Suprapubic skin (tissue), 4 donors: Measurements from ENCODE around the gene FZD4. TPM values are rescaled to one million over a fixed set of nuclear protein-coding genes. Genes with fewer than 3 reads are reported as not detected.

Source experiments
- DNase-seq, 2 donors: peaks; one replicate each; pipeline ENCODE4 v3.0.0-alpha.2; 2019; ENCODE audit warnings: low spot score in 2 of 2
- H3K27ac ChIP-seq: fragments of 200-600 bp; sonication (generic); one replicate; pipeline ENCODE4 v1.5.1; 2019
- H3K27me3 ChIP-seq: fragments of 200-600 bp; sonication (generic); one replicate; pipeline ENCODE4 v1.5.1; 2019
- H3K36me3 ChIP-seq: fragments of 200-600 bp; sonication (generic); one replicate; pipeline ENCODE4 v1.5.1; 2019
- H3K4me1 ChIP-seq: fragments of 200-600 bp; sonication (generic); one replicate; pipeline ENCODE4 v1.5.1; 2019
- H3K4me3 ChIP-seq: fragments of 200-600 bp; sonication (generic); one replicate; pipeline ENCODE4 v1.5.1; 2019; ENCODE audit warnings: mild to moderate bottlenecking
- H3K9me3 ChIP-seq: fragments of 200-600 bp; sonication (generic); one replicate; pipeline ENCODE4 v1.5.1; 2019
- EP300 ChIP-seq: sonication (generic); formaldehyde crosslinking; IDR thresholded peaks from one replicate; pipeline ENCODE4 v1.6.1; 2017; ENCODE audit warnings: antibody characterized with exemption
- POLR2A ChIP-seq, 2 donors: fragments of 450-650 bp; IDR thresholded peaks; one replicate each; pipeline ENCODE4 v1.6.1; 2017; ENCODE audit warnings: antibody characterized with exemption in 2 of 2, mild to moderate bottlenecking in 2 of 2, moderate library complexity in 2 of 2
- POLR2AphosphoS5 ChIP-seq, 3 donors: sonication (generic); formaldehyde crosslinking; IDR thresholded peaks; one replicate each; pipeline ENCODE4 v1.6.1; 2017; ENCODE audit warnings: antibody characterized with exemption in 3 of 3
- WGBS: methylation state at CpG from one replicate; pipeline ENCODE4 v1.1.5; 2018; 5-methylcytosine and 5-hydroxymethylcytosine counted together
- total RNA-seq, 4 donors: library from RNA; depleted of rRNA; stranded (reverse); fragments of >200 nt; gene quantifications; one replicate each; pipeline ENCODE4 v1.1.0, GENCODE V29; 2016
- TF ChIP-seq, protein P1 (sequence below), 2 donors: fragments of 200-600 bp in 1 of 2; fragments of 450-650 bp in 1 of 2; sonication (generic) in 1 of 2; IDR thresholded peaks; one replicate each; pipeline ENCODE4 v1.5.1; 2016 to 2019; ENCODE audit warnings: antibody characterized with exemption in 2 of 2, mild to moderate bottlenecking in 1 of 2, moderate library complexity in 1 of 2

Gene FZD4
- total RNA-seq, 4 donors from 2014 or later = 9.1 to 25.2 (median 15.5) TPM

GRCh38 chr11:86930957-86931547 lies 24.1 kb downstream of the FZD4 start:
- Histone ChIP-seq H3K27me3 (no peaks in the 10 kb centered on the region), H3K9me3 (no peaks in the 10 kb centered on the region), H3K27ac (no peak overlapping the region), H3K4me3 (no peak overlapping the region), H3K36me3 (no peaks in the 10 kb centered on the region), H3K4me1 (peaks cover 11% of the 10 kb centered on the region)
- TF ChIP-seq POLR2AphosphoS5 (IDR thresholded peaks at IDR 0.05) (no peak), POLR2A (IDR thresholded peaks at IDR 0.05) (no peak), EP300 (no peak)
- TF ChIP-seq, protein P1, sequence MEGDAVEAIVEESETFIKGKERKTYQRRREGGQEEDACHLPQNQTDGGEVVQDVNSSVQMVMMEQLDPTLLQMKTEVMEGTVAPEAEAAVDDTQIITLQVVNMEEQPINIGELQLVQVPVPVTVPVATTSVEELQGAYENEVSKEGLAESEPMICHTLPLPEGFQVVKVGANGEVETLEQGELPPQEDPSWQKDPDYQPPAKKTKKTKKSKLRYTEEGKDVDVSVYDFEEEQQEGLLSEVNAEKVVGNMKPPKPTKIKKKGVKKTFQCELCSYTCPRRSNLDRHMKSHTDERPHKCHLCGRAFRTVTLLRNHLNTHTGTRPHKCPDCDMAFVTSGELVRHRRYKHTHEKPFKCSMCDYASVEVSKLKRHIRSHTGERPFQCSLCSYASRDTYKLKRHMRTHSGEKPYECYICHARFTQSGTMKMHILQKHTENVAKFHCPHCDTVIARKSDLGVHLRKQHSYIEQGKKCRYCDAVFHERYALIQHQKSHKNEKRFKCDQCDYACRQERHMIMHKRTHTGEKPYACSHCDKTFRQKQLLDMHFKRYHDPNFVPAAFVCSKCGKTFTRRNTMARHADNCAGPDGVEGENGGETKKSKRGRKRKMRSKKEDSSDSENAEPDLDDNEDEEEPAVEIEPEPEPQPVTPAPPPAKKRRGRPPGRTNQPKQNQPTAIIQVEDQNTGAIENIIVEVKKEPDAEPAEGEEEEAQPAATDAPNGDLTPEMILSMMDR (IDR thresholded peaks at IDR 0.05) = no peak
- DNase-seq = no peak
- WGBS = 74% methylated on average over 1 of the region's 1 CpG

- no peak overlapping the region for H3K27ac ChIP-seq
- TF ChIP-seq EP300 (no peak), POLR2AphosphoS5 (IDR thresholded peaks at IDR 0.05) (no peak)
- DNase-seq = no peak
- H3K4me1 ChIP-seq = peaks cover 5% of the 10 kb centered on the region
- H3K36me3 ChIP-seq = no peaks in the 10 kb centered on the region
- no peak overlapping the region for H3K4me3 ChIP-seq
- no peaks in the 10 kb centered on the region for H3K9me3 ChIP-seq
- WGBS = 88% methylated on average over 3 of the region's 3 CpGs
- H3K27me3 ChIP-seq = no peaks in the 10 kb centered on the region
Measured at GRCh38 chr11:86926975-86927374, 28.2 kb downstream of the FZD4 start.

DNA sequence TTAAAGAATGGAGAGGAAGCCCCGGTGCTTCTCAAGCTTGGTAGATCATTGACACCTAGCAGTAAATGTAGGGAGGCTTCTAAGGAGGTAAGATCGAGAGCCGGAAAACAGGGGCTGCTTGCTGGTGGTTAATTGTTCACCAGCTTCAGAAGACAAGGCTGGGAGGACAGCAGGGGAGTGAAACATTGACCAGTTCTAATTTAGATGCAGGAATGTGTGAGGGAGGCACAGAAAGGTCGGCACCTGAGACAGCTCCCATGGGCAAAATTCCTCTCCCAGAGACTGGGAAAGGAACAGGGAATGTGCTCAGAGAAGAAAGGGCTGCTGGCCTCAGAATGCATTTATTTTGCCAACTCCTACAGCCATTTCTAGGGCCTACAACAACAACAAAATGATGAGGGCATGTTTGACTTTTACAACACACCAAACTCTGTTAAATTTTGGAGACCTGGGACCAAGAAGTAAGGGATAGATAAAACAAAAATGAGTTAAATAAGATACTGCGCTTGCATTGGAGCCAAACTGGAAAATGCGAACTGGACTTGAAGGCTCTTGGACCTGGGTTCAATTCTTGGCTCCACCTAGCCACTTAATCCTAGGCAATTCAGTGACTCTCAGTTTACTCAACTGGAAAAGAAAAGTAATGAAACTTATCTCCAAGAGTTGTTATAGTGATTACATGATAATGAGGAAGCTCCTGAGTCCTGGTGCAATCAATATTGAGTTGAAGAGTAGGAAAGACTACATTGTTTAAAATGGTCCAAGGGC lies 31.0 kb downstream of the FZD4 start:
- 79% methylated on average over 6 of the region's 6 CpGs for WGBS
- Histone ChIP-seq H3K9me3 (no peaks in the 10 kb centered on the region), H3K27ac (no peak overlapping the region), H3K4me1 (peaks cover 5% of the 10 kb centered on the region), H3K36me3 (no peaks in the 10 kb centered on the region), H3K4me3 (no peak overlapping the region), H3K27me3 (no peaks in the 10 kb centered on the region)
- TF ChIP-seq EP300 (no peak), POLR2AphosphoS5 (IDR thresholded peaks at IDR 0.05) (no peak), POLR2A (IDR thresholded peaks at IDR 0.05) (no peak)
- TF ChIP-seq, protein P1 (IDR thresholded peaks at IDR 0.05) = no peak
- DNase-seq = no peak

GRCh38 chr11:86922225-86922624 lies 33.0 kb downstream of the FZD4 start:
- H3K27ac ChIP-seq = no peak overlapping the region
- WGBS = 93% methylated on average over 1 of the region's 1 CpG
- no peak overlapping the region for H3K4me3 ChIP-seq
- H3K27me3 ChIP-seq = no peaks in the 10 kb centered on the region
- no peak for TF ChIP-seq POLR2A (IDR thresholded peaks at IDR 0.05)
- no peak for TF ChIP-seq EP300
- TF ChIP-seq, protein P1 (IDR thresholded peaks at IDR 0.05) = no peak
- no peak for TF ChIP-seq POLR2AphosphoS5 (IDR thresholded peaks at IDR 0.05)
- no peaks in the 10 kb centered on the region for H3K9me3 ChIP-seq
- no peak for DNase-seq
- no peaks in the 10 kb centered on the region for H3K36me3 ChIP-seq
- H3K4me1 ChIP-seq = peaks cover 8% of the 10 kb centered on the region

DNA sequence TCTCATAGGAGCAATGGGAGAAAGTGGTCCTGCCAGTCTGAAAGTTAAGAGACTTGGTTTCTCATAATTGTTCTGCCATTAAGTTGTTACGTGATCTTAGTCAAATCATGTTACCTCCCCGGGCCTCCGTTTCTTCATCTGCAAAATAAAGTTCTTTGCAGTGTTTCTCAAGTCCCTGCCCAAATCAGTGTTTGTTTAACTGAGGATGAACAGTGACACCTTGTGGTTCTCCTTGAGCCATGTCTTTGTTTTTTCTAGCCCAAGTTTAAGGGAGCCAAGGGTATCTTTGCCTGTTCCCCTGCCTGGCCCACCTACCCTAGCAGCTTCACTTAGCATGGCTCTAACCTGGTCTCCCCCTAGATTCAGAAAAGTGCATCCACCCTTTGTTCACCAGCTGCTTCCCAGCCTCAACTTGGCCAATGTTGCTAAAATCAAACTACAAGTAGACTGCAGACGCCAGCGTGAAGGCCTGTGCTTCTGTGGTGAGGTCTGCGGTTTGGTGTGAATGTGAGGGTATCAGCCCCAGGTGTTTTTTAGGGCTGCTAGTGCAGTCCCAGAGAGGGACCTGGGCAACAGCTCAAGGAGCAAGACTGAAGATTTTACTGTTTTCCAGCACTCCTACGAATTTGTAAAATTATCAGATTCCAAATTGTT lies 35.5 kb downstream of the FZD4 start:
- 68% methylated on average over 7 of the region's 7 CpGs for WGBS
- no peaks in the 10 kb centered on the region for H3K27me3 ChIP-seq
- no peak overlapping the region for H3K4me3 ChIP-seq
- no peak for DNase-seq
- no peaks in the 10 kb centered on the region for H3K36me3 ChIP-seq
- peaks cover 17% of the 10 kb centered on the region for H3K4me1 ChIP-seq
- H3K27ac ChIP-seq = peak overlapping the region; percentile 25
- H3K9me3 ChIP-seq = no peaks in the 10 kb centered on the region
- TF ChIP-seq POLR2AphosphoS5 (IDR thresholded peaks at IDR 0.05) = no peak
- TF ChIP-seq, protein P1 (IDR thresholded peaks at IDR 0.05) = peak; percentile 27 to 42
